ENCODE results near the gene NUBPL. TPM values are rescaled to one million over a fixed set of nuclear protein-coding genes. Genes with fewer than 3 reads are reported as not detected.
"Not testable (repeated sequence)": the region's sequence is repeated elsewhere in the genome, so short reads cannot be mapped to it uniquely, and the experiment has no call there.

Gene NUBPL
- total RNA-seq, 1 donor from 2014 or later, result 9.8 TPM

DNA sequence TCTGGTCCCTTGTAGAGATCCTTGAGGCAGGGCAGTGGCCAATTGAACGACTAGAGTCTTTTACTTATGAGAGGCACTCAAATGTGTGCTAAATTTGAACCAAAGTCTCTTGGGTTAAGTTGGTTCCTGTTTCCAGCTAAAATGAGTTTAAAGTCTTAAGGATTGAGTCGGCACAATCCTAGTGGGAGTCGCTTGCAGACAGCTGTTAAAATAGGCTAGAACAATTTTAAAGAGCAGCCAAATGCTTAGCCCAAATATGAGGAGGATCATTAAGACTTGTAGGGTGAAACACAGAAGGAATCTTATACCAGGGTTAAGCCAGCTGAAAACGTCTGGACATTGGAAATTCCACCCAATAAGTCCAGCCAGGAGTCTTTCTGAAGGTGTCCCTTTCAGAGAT lies 216.1 kb downstream of the NUBPL start:
- Histone ChIP-seq H3K36me3 (ENCODE audit: control insufficient read depth, insufficient read depth, low read length) (no peaks in the 10 kb centered on the region), H3K27me3 (ENCODE audit: control insufficient read depth, insufficient read depth, low read length) (no peaks in the 10 kb centered on the region), H3K4me3 (ENCODE audit: low read depth, low read length) (no peak overlapping the region)
- TF ChIP-seq, protein P1, sequence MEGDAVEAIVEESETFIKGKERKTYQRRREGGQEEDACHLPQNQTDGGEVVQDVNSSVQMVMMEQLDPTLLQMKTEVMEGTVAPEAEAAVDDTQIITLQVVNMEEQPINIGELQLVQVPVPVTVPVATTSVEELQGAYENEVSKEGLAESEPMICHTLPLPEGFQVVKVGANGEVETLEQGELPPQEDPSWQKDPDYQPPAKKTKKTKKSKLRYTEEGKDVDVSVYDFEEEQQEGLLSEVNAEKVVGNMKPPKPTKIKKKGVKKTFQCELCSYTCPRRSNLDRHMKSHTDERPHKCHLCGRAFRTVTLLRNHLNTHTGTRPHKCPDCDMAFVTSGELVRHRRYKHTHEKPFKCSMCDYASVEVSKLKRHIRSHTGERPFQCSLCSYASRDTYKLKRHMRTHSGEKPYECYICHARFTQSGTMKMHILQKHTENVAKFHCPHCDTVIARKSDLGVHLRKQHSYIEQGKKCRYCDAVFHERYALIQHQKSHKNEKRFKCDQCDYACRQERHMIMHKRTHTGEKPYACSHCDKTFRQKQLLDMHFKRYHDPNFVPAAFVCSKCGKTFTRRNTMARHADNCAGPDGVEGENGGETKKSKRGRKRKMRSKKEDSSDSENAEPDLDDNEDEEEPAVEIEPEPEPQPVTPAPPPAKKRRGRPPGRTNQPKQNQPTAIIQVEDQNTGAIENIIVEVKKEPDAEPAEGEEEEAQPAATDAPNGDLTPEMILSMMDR (IDR thresholded peaks at IDR 0.05; ENCODE audit: insufficient read depth, low read length, poor library complexity, severe bottlenecking), result no peak
- no peak for DNase-seq (ENCODE audit: low read depth)

DNA sequence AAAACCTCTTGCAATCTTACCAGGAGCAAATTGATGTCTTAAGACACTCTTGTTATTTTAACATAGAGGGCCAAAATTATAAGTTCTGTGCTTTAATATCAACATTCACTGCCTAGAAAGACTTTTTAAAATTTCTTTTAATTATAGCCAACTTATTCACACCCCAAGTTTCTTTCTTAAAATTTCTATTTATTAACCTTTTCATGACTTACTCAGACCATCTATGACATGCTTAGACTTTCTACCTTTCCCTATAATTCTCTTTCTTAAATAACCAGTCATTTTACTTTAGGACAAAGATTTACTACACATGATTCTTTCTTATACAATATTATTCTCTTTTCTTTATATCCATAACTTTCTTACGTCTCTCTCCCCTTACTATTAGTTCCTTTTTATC lies 220.4 kb downstream of the NUBPL start:
- Histone ChIP-seq H3K4me3 (ENCODE audit: low read depth, low read length) (no peak overlapping the region), H3K27me3 (ENCODE audit: control insufficient read depth, insufficient read depth, low read length) (no peaks in the 10 kb centered on the region), H3K36me3 (ENCODE audit: control insufficient read depth, insufficient read depth, low read length) (no peaks in the 10 kb centered on the region)
- TF ChIP-seq, protein P1 (IDR thresholded peaks at IDR 0.05; ENCODE audit: insufficient read depth, low read length, poor library complexity, severe bottlenecking), result no peak
- no peak for DNase-seq (ENCODE audit: low read depth)

DNA sequence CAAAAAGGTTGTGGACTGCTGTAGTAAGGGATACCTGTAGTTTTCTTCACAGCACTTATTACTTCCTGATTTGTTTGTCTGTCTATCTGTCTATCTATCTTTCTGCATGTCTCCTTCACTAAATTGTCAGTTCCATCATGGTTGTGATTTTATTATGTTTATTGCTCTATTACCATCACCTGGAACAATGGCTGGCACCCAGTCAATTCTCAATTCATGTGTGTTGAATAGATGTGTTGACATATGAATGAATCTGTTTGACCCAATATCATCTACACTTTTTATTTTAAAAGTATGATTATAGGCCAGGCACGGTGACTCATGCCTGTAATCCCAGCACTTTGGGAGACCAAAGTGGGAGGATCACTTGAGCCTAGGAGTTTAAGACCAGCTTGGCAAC lies 224.4 kb downstream of the NUBPL start:
- TF ChIP-seq, protein P1 (IDR thresholded peaks at IDR 0.05; ENCODE audit: insufficient read depth, low read length, poor library complexity, severe bottlenecking), result no peak
- DNase-seq (ENCODE audit: low read depth), result no peak
- Histone ChIP-seq H3K36me3 (ENCODE audit: control insufficient read depth, insufficient read depth, low read length) (no peaks in the 10 kb centered on the region), H3K27me3 (ENCODE audit: control insufficient read depth, insufficient read depth, low read length) (no peaks in the 10 kb centered on the region), H3K4me3 (ENCODE audit: low read depth, low read length) (no peak overlapping the region)

DNA sequence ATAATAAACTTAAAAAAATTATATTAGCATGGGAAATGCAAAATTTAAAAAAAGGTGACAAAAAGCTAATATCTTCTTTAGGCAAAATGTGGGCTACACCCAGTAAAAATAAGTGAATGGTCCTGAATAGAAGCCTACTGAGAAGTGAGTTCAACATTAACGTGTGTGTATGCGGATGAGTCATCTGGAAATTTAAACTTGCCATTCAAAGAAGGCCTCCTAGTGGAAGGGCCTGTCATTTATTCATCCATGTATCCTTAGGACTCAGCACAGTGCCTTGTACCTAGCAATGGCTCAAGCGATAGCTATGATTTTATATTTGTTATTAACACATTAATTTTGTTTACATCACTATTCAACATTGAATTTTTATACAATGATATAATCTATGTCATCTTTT lies 226.2 kb downstream of the NUBPL start:
- Histone ChIP-seq H3K36me3 (ENCODE audit: control insufficient read depth, insufficient read depth, low read length) (no peaks in the 10 kb centered on the region), H3K27me3 (ENCODE audit: control insufficient read depth, insufficient read depth, low read length) (no peaks in the 10 kb centered on the region), H3K4me3 (ENCODE audit: low read depth, low read length) (no peak overlapping the region)
- DNase-seq (ENCODE audit: low read depth), result no peak
- TF ChIP-seq, protein P1 (IDR thresholded peaks at IDR 0.05; ENCODE audit: insufficient read depth, low read length, poor library complexity, severe bottlenecking), result peak; percentile 2

DNA sequence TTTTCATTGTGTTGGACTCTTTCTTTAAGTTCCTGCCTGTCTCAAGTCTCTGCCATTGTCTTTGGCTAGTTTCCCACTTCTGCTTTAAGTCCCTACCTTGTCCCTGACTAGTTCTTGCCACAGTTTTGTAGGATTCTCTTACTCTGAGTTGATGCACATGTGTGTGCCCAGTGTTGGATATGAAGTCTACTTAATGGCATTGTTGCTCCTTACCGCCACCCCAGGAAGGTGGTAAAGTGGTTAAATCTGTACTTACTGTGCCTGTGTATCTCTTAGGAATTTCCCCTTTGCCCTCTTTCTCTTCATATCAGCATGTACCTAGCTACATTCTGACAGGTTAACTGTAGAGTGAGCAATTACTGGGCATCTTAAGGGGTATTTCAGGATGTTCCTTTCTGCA lies 227.1 kb downstream of the NUBPL start:
- TF ChIP-seq, protein P1 (IDR thresholded peaks at IDR 0.05; ENCODE audit: insufficient read depth, low read length, poor library complexity, severe bottlenecking), result no peak
- no peaks in the 10 kb centered on the region for H3K36me3 ChIP-seq (ENCODE audit: control insufficient read depth, insufficient read depth, low read length)
- no peaks in the 10 kb centered on the region for H3K27me3 ChIP-seq (ENCODE audit: control insufficient read depth, insufficient read depth, low read length)
- H3K4me3 ChIP-seq (ENCODE audit: low read depth, low read length), result no peak overlapping the region
- DNase-seq (ENCODE audit: low read depth), result no peak

DNA sequence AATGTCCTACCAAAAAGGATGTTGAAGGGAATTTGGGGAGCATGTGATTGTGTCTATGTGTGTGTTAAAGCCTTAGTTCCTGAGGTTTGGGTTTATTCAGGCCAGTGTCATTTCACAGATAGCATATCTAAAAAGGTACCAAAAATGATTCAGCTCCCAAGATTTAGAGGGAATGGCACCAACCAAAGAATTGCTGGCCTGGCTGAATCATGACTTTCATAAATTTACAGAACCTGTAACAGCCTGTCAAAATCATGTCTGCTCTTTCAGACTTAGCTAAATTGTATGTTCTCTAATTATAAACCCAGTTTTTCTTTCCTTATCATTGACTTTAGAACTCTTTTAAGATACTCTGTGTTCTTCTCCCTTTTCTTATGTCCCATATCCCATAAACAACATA lies 231.5 kb downstream of the NUBPL start:
- DNase-seq (ENCODE audit: low read depth), result no peak
- Histone ChIP-seq H3K4me3 (ENCODE audit: low read depth, low read length) (no peak overlapping the region), H3K36me3 (ENCODE audit: control insufficient read depth, insufficient read depth, low read length) (no peaks in the 10 kb centered on the region), H3K27me3 (ENCODE audit: control insufficient read depth, insufficient read depth, low read length) (no peaks in the 10 kb centered on the region)
- TF ChIP-seq, protein P1 (IDR thresholded peaks at IDR 0.05; ENCODE audit: insufficient read depth, low read length, poor library complexity, severe bottlenecking), result no peak

DNA sequence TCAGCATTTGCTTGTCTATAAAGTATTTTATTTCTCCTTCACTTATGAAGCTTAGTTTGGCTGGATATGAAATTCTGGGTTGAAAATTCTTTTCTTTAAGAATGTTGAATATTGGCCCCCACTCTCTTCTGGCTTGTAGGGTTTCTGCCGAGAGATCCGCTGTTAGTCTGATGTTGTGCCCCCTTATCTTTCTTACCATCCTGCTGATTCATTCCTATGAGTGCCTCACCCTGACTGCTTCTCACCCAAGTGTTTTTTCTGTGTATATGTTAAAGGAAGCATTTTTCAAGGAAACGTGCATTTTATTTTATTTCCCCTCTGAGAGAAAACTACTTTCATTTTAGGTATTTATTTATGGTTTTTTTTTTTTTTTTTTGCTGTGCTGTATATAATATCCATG lies 236.7 kb downstream of the NUBPL start:
- H3K27me3 ChIP-seq (ENCODE audit: control insufficient read depth, insufficient read depth, low read length); DNase-seq (ENCODE audit: low read depth); H3K4me3 ChIP-seq (ENCODE audit: low read depth, low read length); H3K36me3 ChIP-seq (ENCODE audit: control insufficient read depth, insufficient read depth, low read length): not testable (repeated sequence)

Measured in kidney epithelial cell (primary cell).